Liver (tissue), 9 donors: Measurements from ENCODE around the gene CBX8. TPM values are rescaled to one million over a fixed set of nuclear protein-coding genes. Genes with fewer than 3 reads are reported as not detected.

Experiments
- DNase-seq: peaks from one replicate; pipeline ENCODE4 v3.0.0-alpha.2; 2017; ENCODE audit warnings: low spot score
- H3K27ac ChIP-seq, 2 donors: one replicate each; pipeline ENCODE4 v1.7.0; 2013; ENCODE audit warnings: inconsistent platforms in 2 of 2, low read length in 2 of 2, control low read depth in 1 of 2, low read depth in 1 of 2, mild to moderate bottlenecking in 1 of 2
- H3K27me3 ChIP-seq, 4 donors: one replicate each; pipeline versions ENCODE4 v1.6.1 to v1.7.0; 2013; ENCODE audit warnings: low read length in 3 of 4, inconsistent platforms in 1 of 4, mild to moderate bottlenecking in 1 of 4, moderate library complexity in 1 of 4; ENCODE audit not compliant: control insufficient read depth in 4 of 4, insufficient read depth in 4 of 4
- H3K36me3 ChIP-seq, 4 donors: one replicate each; pipeline versions ENCODE4 v1.6.1 to v1.7.0; 2013; ENCODE audit warnings: low read length in 3 of 4, mild to moderate bottlenecking in 3 of 4, low read depth in 1 of 4, moderate library complexity in 1 of 4; ENCODE audit not compliant: control insufficient read depth in 4 of 4, insufficient read depth in 3 of 4
- H3K4me1 ChIP-seq, 4 donors: one replicate each; pipeline versions ENCODE4 v1.6.1 to v1.7.0; 2013; ENCODE audit warnings: low read length in 3 of 4, mild to moderate bottlenecking in 3 of 4, moderate library complexity in 1 of 4; ENCODE audit not compliant: control insufficient read depth in 4 of 4, insufficient read depth in 4 of 4
- H3K4me3 ChIP-seq, 3 donors: one replicate each; pipeline versions ENCODE4 v1.6.1 to v1.7.0; 2013; ENCODE audit warnings: low read length in 3 of 3, control low read depth in 1 of 3, low read depth in 1 of 3, mild to moderate bottlenecking in 1 of 3
- H3K9ac ChIP-seq, 2 donors: one replicate each; pipeline ENCODE4 v1.7.0; 2013; ENCODE audit warnings: low read length in 2 of 2, mild to moderate bottlenecking in 2 of 2, moderate library complexity in 2 of 2, control low read depth in 1 of 2, low read depth in 1 of 2
- H3K9me3 ChIP-seq, 4 donors: one replicate each; pipeline versions ENCODE4 v1.6.1 to v1.7.0; 2013; ENCODE audit warnings: low read length in 3 of 4; ENCODE audit not compliant: control insufficient read depth in 4 of 4
- EGR1 ChIP-seq, 2 donors: IDR thresholded peaks; 2 replicates each; pipeline ENCODE4 v1.6.1; 2016 to 2018; ENCODE audit warnings: antibody characterized with exemption in 2 of 2, low read depth in 2 of 2
- FOXA2 ChIP-seq: IDR thresholded peaks from 2 replicates; pipeline ENCODE4 v1.6.1; 2016; ENCODE audit warnings: antibody characterized with exemption
- GABPA ChIP-seq, 2 donors: IDR thresholded peaks in 1 of 2; conservative IDR thresholded peaks in 1 of 2; 2 replicates each; pipeline ENCODE4 v1.6.1; 2016; ENCODE audit warnings: antibody characterized with exemption in 2 of 2, mild to moderate bottlenecking in 1 of 2, moderate library complexity in 1 of 2
- HNF4G ChIP-seq: IDR thresholded peaks from 2 replicates; pipeline ENCODE4 v1.6.1; 2016; ENCODE audit warnings: antibody characterized with exemption
- JUND ChIP-seq, 2 donors: IDR thresholded peaks; 2 replicates each; pipeline ENCODE4 v1.6.1; 2016; ENCODE audit warnings: antibody characterized with exemption in 2 of 2
- MAX ChIP-seq: IDR thresholded peaks from 2 replicates; pipeline ENCODE4 v1.6.1; 2016; ENCODE audit warnings: antibody characterized with exemption
- NR2F2 ChIP-seq: IDR thresholded peaks from 2 replicates; pipeline ENCODE4 v1.6.1; 2016; ENCODE audit warnings: antibody characterized with exemption
- RAD21 ChIP-seq, 2 donors: IDR thresholded peaks; 2 replicates each; pipeline ENCODE4 v1.6.1; 2016; ENCODE audit warnings: antibody characterized with exemption in 2 of 2, mild to moderate bottlenecking in 2 of 2
- RXRA ChIP-seq, 2 donors: IDR thresholded peaks; 2 replicates each; pipeline ENCODE4 v1.6.1; 2017 to 2018; ENCODE audit warnings: antibody characterized with exemption in 2 of 2, mild to moderate bottlenecking in 1 of 2
- SP1 ChIP-seq: IDR thresholded peaks from 2 replicates; pipeline ENCODE4 v1.6.1; 2018; ENCODE audit warnings: antibody characterized with exemption, mild to moderate bottlenecking
- TAF1 ChIP-seq: conservative IDR thresholded peaks from 2 replicates; pipeline ENCODE4 v1.6.1; 2016; ENCODE audit warnings: antibody characterized with exemption, mild to moderate bottlenecking
- YY1 ChIP-seq: IDR thresholded peaks from 2 replicates; pipeline ENCODE4 v1.6.1; 2016; ENCODE audit warnings: antibody characterized with exemption, mild to moderate bottlenecking
- WGBS: extraction: QIAGEN DNeasy Blood & Tissue Kit; methylation state at CpG from one replicate; pipeline ENCODE4 v1.1.7; 2013; 5-methylcytosine and 5-hydroxymethylcytosine counted together
- polyA plus RNA-seq, 2 donors: library from polyadenylated mRNA; stranded (reverse) in 1 of 2; unstranded in 1 of 2; fragments of 200-250 nt in 1 of 2; fragments of >200 nt in 1 of 2; fragmentation: Nextera tagmentation in 1 of 2; extraction: Ambion mirVana in 1 of 2; gene quantifications; one replicate each; pipeline versions ENCODE4 v1.2.1 to v1.2.3, GENCODE V29; 2013 to 2015
- total RNA-seq, 2 donors: library from RNA; depleted of rRNA; stranded (reverse); fragments of >200 nt; gene quantifications; one replicate each; pipeline ENCODE4 v1.2.3, GENCODE V29; 2014
- TF ChIP-seq, protein P1 (sequence below): IDR thresholded peaks from 2 replicates; pipeline ENCODE4 v1.6.1; 2016; ENCODE audit warnings: antibody characterized with exemption, mild to moderate bottlenecking
- TF ChIP-seq, protein P2 (sequence below): fragments of 150-350 bp; IDR thresholded peaks from 2 replicates; pipeline ENCODE4 v1.5.1; 2017; ENCODE audit warnings: improper control_type of control experiment, low read depth, low read length; ENCODE audit not compliant: missing input control
- donor health status: healthy.
- donor health status: healthy.
- donor health status: healthy.
- donor health status: healthy.
- donor health status: healthy.

CBX8 gene
- total and polyA plus RNA-seq, 4 donors, result 0.75 to 2.7 (median 1.9) TPM

DNA sequence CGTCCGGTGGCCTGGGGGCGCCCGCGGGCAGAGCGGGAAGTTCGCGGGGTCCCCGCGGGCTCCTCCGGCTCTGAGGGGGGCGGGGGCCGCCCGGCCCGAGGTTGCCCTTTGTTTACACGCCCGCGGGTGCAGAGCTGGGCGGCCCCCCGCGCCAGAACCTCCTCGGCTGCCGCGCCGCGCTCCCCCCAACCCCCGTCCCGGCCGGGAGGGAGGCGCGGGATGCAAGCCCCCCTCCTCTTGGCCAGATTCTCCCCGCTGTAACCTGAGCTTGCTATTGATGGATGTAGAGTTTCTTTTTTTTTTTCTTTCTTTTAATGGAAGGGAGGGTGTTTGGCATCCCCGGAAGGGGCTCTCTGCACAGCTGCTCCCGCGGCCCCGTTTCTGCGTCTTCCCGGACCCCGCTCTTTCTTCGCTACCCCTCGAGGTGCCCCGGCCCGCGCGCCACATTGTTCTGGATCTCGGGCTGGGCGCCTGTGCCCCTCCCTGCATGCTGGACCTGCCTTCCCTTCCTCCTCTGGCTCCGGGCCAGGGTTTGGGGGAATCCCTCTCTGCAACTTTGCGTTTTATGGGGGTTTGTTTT, 18.3 kb downstream of the CBX8 start:
- TF ChIP-seq FOXA2 (no peak), TAF1 (no peak), JUND (IDR thresholded peaks at IDR 0.05) (no peak), SP1 (no peak), NR2F2 (no peak), GABPA (IDR thresholded peaks at IDR 0.05 in 1 of 2, conservative IDR thresholded peaks at IDR 0.05 in 1 of 2) (no peak), RAD21 (IDR thresholded peaks at IDR 0.05) (no peak), MAX (no peak), RXRA (IDR thresholded peaks at IDR 0.05) (no peak), HNF4G (no peak)
- TF ChIP-seq, protein P1, sequence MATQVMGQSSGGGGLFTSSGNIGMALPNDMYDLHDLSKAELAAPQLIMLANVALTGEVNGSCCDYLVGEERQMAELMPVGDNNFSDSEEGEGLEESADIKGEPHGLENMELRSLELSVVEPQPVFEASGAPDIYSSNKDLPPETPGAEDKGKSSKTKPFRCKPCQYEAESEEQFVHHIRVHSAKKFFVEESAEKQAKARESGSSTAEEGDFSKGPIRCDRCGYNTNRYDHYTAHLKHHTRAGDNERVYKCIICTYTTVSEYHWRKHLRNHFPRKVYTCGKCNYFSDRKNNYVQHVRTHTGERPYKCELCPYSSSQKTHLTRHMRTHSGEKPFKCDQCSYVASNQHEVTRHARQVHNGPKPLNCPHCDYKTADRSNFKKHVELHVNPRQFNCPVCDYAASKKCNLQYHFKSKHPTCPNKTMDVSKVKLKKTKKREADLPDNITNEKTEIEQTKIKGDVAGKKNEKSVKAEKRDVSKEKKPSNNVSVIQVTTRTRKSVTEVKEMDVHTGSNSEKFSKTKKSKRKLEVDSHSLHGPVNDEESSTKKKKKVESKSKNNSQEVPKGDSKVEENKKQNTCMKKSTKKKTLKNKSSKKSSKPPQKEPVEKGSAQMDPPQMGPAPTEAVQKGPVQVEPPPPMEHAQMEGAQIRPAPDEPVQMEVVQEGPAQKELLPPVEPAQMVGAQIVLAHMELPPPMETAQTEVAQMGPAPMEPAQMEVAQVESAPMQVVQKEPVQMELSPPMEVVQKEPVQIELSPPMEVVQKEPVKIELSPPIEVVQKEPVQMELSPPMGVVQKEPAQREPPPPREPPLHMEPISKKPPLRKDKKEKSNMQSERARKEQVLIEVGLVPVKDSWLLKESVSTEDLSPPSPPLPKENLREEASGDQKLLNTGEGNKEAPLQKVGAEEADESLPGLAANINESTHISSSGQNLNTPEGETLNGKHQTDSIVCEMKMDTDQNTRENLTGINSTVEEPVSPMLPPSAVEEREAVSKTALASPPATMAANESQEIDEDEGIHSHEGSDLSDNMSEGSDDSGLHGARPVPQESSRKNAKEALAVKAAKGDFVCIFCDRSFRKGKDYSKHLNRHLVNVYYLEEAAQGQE, result no peak
- TF ChIP-seq, protein P2, sequence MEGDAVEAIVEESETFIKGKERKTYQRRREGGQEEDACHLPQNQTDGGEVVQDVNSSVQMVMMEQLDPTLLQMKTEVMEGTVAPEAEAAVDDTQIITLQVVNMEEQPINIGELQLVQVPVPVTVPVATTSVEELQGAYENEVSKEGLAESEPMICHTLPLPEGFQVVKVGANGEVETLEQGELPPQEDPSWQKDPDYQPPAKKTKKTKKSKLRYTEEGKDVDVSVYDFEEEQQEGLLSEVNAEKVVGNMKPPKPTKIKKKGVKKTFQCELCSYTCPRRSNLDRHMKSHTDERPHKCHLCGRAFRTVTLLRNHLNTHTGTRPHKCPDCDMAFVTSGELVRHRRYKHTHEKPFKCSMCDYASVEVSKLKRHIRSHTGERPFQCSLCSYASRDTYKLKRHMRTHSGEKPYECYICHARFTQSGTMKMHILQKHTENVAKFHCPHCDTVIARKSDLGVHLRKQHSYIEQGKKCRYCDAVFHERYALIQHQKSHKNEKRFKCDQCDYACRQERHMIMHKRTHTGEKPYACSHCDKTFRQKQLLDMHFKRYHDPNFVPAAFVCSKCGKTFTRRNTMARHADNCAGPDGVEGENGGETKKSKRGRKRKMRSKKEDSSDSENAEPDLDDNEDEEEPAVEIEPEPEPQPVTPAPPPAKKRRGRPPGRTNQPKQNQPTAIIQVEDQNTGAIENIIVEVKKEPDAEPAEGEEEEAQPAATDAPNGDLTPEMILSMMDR, result no peak
- Histone ChIP-seq H3K27ac (no peak overlapping the region), H3K27me3 (peaks cover 0 to 18% (median 6%) of the 10 kb centered on the region in 4 donors), H3K36me3 (no peaks in the 10 kb centered on the region), H3K4me3 (peak overlapping the region in 1 of 3 donors; percentile 63), H3K4me1 (peaks cover 6 to 29% (median 17%) of the 10 kb centered on the region in 4 donors), H3K9ac (no peak overlapping the region), H3K9me3 (peaks cover 0 to 4% (median 0%) of the 10 kb centered on the region in 4 donors)
- 6% methylated on average over 49 of the region's 49 CpGs for whole genome bisulfite sequencing
- no peak for DNase-seq

GRCh38 chr17:79777894-79778503, 18.9 kb downstream of the CBX8 start, which contains the start of gene CBX2:
Gene CBX2 (plus strand): TSS chr17:79778148. CDS start chr17:79778236, 88 bp downstream.
- peak in 1 of 2 donors; percentile 26 for TF ChIP-seq EGR1 (IDR thresholded peaks at IDR 0.05; ENCODE audit: low read depth in 2 of 2)
- TF ChIP-seq YY1, result no peak
- Histone ChIP-seq H3K36me3 (no peaks in the 10 kb centered on the region), H3K9me3 (peaks cover 0 to 4% (median 0%) of the 10 kb centered on the region in 4 donors), H3K9ac (no peak within 1 kb of the TSS), H3K4me1 (peaks cover 6 to 29% (median 17%) of the 10 kb centered on the region in 4 donors), H3K27ac (peak within 1 kb of the TSS in 1 of 2 donors; percentile 18), H3K4me3 (peak within 1 kb of the TSS in 2 of 3 donors; percentile 40 to 63), H3K27me3 (peaks cover 0 to 18% (median 6%) of the 10 kb centered on the region in 4 donors)
- 1% methylated on average over 96 of the region's 96 CpGs for WGBS
- DNase-seq, result peak; percentile 80
